ENCODE measurements around the gene WBP1.

DNA sequence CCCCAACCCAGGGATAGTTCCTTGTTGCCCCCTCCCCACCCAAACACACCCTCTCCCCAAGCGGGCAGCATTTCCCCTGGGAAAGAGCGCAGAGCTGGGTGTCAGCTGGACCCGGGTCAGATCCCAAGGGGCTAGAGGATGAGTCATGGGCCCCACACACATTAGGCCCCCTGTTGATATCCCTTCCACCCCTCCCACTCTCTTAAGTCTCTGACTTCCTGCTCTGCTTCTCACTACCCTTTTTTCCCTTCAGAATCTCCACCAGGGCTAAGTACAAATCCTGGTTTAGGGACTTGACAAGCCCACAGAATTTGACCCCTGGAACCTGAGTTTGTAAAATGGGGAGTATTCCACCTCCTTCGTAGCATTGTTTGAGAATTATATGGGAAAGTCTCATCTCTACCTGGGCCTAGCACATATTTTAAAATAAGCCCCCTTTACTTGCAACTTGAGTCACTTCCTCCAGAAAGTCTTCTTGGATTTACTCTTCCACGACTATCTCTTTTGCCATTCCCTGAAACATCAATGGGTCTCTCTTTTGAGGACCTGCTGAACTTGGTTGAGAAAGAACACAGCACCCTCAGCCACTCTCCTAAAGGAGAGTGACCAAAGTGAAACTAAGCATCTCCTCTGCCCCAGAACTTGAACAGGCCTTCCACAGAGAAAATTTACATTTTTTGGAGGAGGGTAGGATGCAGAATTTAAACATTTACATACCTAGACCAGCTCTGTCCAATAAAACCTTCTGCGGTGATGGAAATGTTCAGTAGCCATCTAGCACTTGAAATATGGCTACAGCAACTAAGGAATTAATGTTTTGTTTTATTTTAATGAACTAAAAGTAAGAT lies 21.2 kb upstream of the WBP1 start:
- TF ChIP-seq EZH2 (IDR thresholded peaks at IDR 0.05; ENCODE audit: borderline replicate concordance) (no peak), EZH2phosphoT487 (IDR thresholded peaks at IDR 0.05; ENCODE audit: low read depth, severe bottlenecking, unreplicated experiment) (no peak)
